Calu3 (cell line): ENCODE measurements around the gene PMAIP1. TPM values are rescaled to one million over a fixed set of nuclear protein-coding genes. Genes with fewer than 3 reads are reported as not detected.
A peak's percentile ranks its signal among the peaks of the same experiment; 100 is the strongest.
"Not testable (repeated sequence)": the region's sequence is repeated elsewhere in the genome, so short reads cannot be mapped to it uniquely, and the experiment has no call there.

ENCODE experiments used
- BruUV-seq: library from RNA; stranded (reverse); fragments of 400-500 nt; replicated peaks from 2 replicates; lab custom pipeline; 2021; lab: Mats Ljungman, UMichigan
- CTCF ChIA-PET: fragments of 300-600 bp; sonication (Branson Sonifier 250); formaldehyde crosslinking; loops from one replicate; lab custom pipeline; 2022; ENCODE audit warnings: antibody characterized with exemption; lab: Charles Lee
- DNase-seq: peaks from one replicate; pipeline ENCODE4 v3.0.0; 2022
- H3K27ac Mint-ChIP-seq: one replicate; pipeline ENCODE4 v1.8.0; 2022; ENCODE audit warnings: mixed read lengths; ENCODE audit not compliant: unreplicated experiment
- H3K27me3 Mint-ChIP-seq: one replicate; pipeline ENCODE4 v1.8.0; 2022; ENCODE audit warnings: mixed read lengths; ENCODE audit not compliant: unreplicated experiment
- H3K36me3 Mint-ChIP-seq: one replicate; pipeline ENCODE4 v1.8.0; 2022; ENCODE audit warnings: mild to moderate bottlenecking, moderate library complexity, mixed read lengths; ENCODE audit not compliant: insufficient read depth, unreplicated experiment
- H3K4me1 Mint-ChIP-seq: one replicate; pipeline ENCODE4 v1.8.0; 2022; ENCODE audit warnings: mild to moderate bottlenecking, low read depth, mixed read lengths; ENCODE audit not compliant: unreplicated experiment
- H3K4me3 Mint-ChIP-seq: one replicate; pipeline ENCODE4 v1.8.0; 2022; ENCODE audit warnings: mild to moderate bottlenecking, low read depth, moderate library complexity, mixed read lengths; ENCODE audit not compliant: unreplicated experiment
- H3K9me3 Mint-ChIP-seq: one replicate; pipeline ENCODE4 v1.8.0; 2022; ENCODE audit warnings: low read depth, mixed read lengths; ENCODE audit not compliant: unreplicated experiment
- CTCF ChIP-seq: fragments of 200-600 bp; IDR thresholded peaks from one replicate; pipeline ENCODE4 v1.8.0; 2022; ENCODE audit warnings: antibody characterized with exemption; ENCODE audit not compliant: unreplicated experiment
- intact Hi-C: fragments of 100-400 bp; cut with micrococcal nuclease; formaldehyde crosslinking; loops from one replicate; pipeline ENCODE4 v1.10.0; 2022; ENCODE audit not compliant: unreplicated experiment
- total RNA-seq: library from RNA; stranded (reverse); gene quantifications from 2 replicates; pipeline ENCODE4 v1.2.3, GENCODE V29; 2022

Gene PMAIP1
- total RNA-seq, 1 experiment from 2014 or later: 56.1 TPM

- no TSS peak for BruUV-seq
- peak overlapping the region; percentile 34 for H3K4me3 Mint-ChIP-seq
- H3K27me3 Mint-ChIP-seq: no peaks in the 10 kb centered on the region
- intact Hi-C loops: no loop called here
- DNase-seq: no peak
- no peak for TF ChIP-seq CTCF
- no peaks in the 10 kb centered on the region for H3K9me3 Mint-ChIP-seq
- H3K27ac Mint-ChIP-seq: peak overlapping the region; percentile 88
- CTCF ChIA-PET: interaction anchor here (0.6 to 1.6 kb wide), 5 partner anchors 17 to 97 kb away, joined by 3 to 7 read pairs (median 3); no protein-coding TSS in a partner anchor
- H3K36me3 Mint-ChIP-seq: peaks cover 11% of the 10 kb centered on the region
- peaks cover 49% of the 10 kb centered on the region for H3K4me1 Mint-ChIP-seq
Measured at GRCh38 chr18:59881728-59882656, 17.8 kb upstream of the PMAIP1 start.

GRCh38 chr18:59884351-59884750 is 15.4 kb upstream of the PMAIP1 start:
- H3K27me3 Mint-ChIP-seq: no peaks in the 10 kb centered on the region
- peaks cover 2% of the 10 kb centered on the region for H3K9me3 Mint-ChIP-seq
- peaks cover 11% of the 10 kb centered on the region for H3K36me3 Mint-ChIP-seq
- no peak for DNase-seq
- H3K4me3 Mint-ChIP-seq: no peak overlapping the region
- no peak for TF ChIP-seq CTCF
- H3K27ac Mint-ChIP-seq: no peak overlapping the region
- BruUV-seq: no TSS peak
- H3K4me1 Mint-ChIP-seq: peaks cover 49% of the 10 kb centered on the region
- intact Hi-C loops: no loop called here
- CTCF ChIA-PET: no interaction called here

- no TSS peak for BruUV-seq
- Mint-ChIP-seq H3K27ac (peak overlapping the region; percentile 85), H3K4me1 (peaks cover 49% of the 10 kb centered on the region), H3K27me3 (no peaks in the 10 kb centered on the region), H3K9me3 (peaks cover 2% of the 10 kb centered on the region), H3K36me3 (peaks cover 11% of the 10 kb centered on the region), H3K4me3 (peak overlapping the region; percentile 39)
- peak; percentile 16 for DNase-seq
- intact Hi-C loops: no loop called here
- CTCF ChIA-PET: interaction anchor here (0.8 to 1.6 kb wide), 2 partner anchors 12 to 13 kb away, joined by 3 to 6 read pairs; no protein-coding TSS in a partner anchor
- no peak for TF ChIP-seq CTCF
Measured at GRCh38 chr18:59885579-59886163, 14.1 kb upstream of the PMAIP1 start.

- DNase-seq, intact Hi-C loops, BruUV-seq, H3K27me3 Mint-ChIP-seq, H3K4me3 Mint-ChIP-seq, H3K9me3 Mint-ChIP-seq: not testable (repeated sequence)
- peaks cover 11% of the 10 kb centered on the region for H3K36me3 Mint-ChIP-seq
- H3K4me1 Mint-ChIP-seq: peaks cover 47% of the 10 kb centered on the region
- CTCF ChIA-PET: interaction anchor here (1.6 kb wide), 1 partner anchor 13 kb away, joined by 3 read pairs; no protein-coding TSS in a partner anchor
- peak overlapping the region; percentile 85 for H3K27ac Mint-ChIP-seq
Measured at GRCh38 chr18:59886399-59886798, 13.4 kb upstream of the PMAIP1 start.
